ENCODE results near the gene NACC2.
A peak's percentile ranks its signal among the peaks of the same experiment; 100 is the strongest.

Gene NACC2

GRCh38 chr9:136127313-136127712, 32.2 kb upstream of the NACC2 start:
- DNase-seq: no peak

- no peak for DNase-seq
Observed at GRCh38 chr9:136124976-136125692, 30.0 kb upstream of the NACC2 start.

GRCh38 chr9:136122425-136123383, 27.6 kb upstream of the NACC2 start:
- DNase-seq: peak; percentile 76 to 78

GRCh38 chr9:136121801-136122200, 26.7 kb upstream of the NACC2 start:
- no peak for DNase-seq

GRCh38 chr9:136120438-136120844, 25.4 kb upstream of the NACC2 start:
- no peak for DNase-seq

GRCh38 chr9:136119883-136120393, 24.8 kb upstream of the NACC2 start:
- DNase-seq: no peak

- no peak for DNase-seq
Observed at GRCh38 chr9:136119061-136119882, 24.2 kb upstream of the NACC2 start.

GRCh38 chr9:136118320-136119060, 23.4 kb upstream of the NACC2 start, which contains the start of gene TMEM250:
Gene TMEM250, minus strand, starts transcription at chr9:136118875. Its CDS starts 1,975 bp downstream, at chr9:136116900.
- DNase-seq: peak; percentile 95 to 97

- no peak for DNase-seq
Observed at GRCh38 chr9:136117916-136118319, 22.8 kb upstream of the NACC2 start.

- no peak for DNase-seq
Observed at GRCh38 chr9:136117291-136117915, 22.3 kb upstream of the NACC2 start.

GRCh38 chr9:136116360-136117098, 21.4 kb upstream of the NACC2 start:
- DNase-seq: no peak

- no peak for DNase-seq
Observed at GRCh38 chr9:136115641-136116359, 20.7 kb upstream of the NACC2 start.

- DNase-seq: no peak
Observed at GRCh38 chr9:136115206-136115605, 20.1 kb upstream of the NACC2 start.

- DNase-seq: no peak
Observed at GRCh38 chr9:136114610-136115009, 19.5 kb upstream of the NACC2 start.

- DNase-seq: no peak
Observed at GRCh38 chr9:136112541-136112940, 17.5 kb upstream of the NACC2 start.

GRCh38 chr9:136111910-136112309, 16.8 kb upstream of the NACC2 start:
- DNase-seq: no peak

- DNase-seq: no peak
Observed at GRCh38 chr9:136111190-136111589, 16.1 kb upstream of the NACC2 start.

- DNase-seq: peak; percentile 35 to 45
Observed at GRCh38 chr9:136110082-136111061, 15.3 kb upstream of the NACC2 start.
